Measurements from ENCODE around the gene EPS8. TPM values are rescaled to one million over a fixed set of nuclear protein-coding genes. Genes with fewer than 3 reads are reported as not detected.

EPS8 gene
- total RNA-seq (2014; rRNA removed; shearing (Covaris generic)): 0.07 TPM in 1 of 2 replicates, not detected in the other

DNA sequence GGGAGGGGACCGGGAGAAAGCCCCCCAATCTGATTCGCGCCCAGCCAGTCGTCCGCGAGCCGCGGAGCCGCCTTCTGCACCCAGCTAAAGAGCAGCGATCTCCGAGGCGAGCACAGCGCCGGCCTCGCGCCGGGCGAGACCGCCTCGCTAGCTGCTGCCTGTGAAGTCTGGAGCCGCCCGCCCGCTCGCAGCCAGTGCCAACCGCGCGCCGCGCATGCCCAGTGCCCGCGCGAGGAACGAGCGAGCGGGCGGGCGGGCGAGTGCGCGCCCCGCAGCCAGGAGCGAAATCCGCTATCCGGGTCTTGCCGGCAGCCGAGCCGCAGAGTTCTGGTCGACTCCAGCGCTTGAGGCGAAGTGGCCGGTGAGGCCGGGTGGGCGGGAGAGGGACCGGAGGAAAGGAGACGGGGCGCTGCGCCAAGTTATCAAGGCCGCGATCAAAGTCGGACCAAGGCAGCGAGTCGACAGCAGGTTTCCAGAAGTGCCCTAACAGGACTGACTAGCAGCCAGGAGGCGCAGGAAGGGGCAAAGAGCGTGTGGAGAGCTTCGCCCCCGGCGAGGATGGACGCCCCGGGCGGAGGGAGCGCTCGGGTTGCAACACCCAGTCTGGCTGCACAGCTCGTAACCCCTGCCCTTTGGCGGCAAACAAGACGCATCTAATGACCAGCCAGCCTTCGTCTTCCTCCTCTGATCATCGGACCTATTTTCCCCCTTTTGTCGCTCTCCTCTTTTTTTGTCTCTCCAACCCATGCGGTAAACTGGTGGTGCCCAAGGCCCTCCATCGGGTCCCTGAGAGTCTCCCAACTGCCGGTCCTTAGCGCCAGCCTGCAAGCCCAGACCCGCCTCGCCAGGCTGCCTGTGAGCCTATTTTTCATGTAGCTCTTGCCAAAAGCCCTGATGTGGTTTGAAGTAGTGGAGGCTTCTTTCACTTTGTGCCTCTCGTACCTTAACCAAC is at the start of gene EPS8:
Gene EPS8, minus strand, starts transcription at position 169 of the 952 bp plus-strand sequence. CDS start 106,437 bp downstream, outside the sequence.
- DNase-seq (ENCODE audit: low spot score): peak; percentile 83
- in situ Hi-C loops (cut with HindIII; ENCODE audit: low sequenced_read_pairs): no loop called here

DNA sequence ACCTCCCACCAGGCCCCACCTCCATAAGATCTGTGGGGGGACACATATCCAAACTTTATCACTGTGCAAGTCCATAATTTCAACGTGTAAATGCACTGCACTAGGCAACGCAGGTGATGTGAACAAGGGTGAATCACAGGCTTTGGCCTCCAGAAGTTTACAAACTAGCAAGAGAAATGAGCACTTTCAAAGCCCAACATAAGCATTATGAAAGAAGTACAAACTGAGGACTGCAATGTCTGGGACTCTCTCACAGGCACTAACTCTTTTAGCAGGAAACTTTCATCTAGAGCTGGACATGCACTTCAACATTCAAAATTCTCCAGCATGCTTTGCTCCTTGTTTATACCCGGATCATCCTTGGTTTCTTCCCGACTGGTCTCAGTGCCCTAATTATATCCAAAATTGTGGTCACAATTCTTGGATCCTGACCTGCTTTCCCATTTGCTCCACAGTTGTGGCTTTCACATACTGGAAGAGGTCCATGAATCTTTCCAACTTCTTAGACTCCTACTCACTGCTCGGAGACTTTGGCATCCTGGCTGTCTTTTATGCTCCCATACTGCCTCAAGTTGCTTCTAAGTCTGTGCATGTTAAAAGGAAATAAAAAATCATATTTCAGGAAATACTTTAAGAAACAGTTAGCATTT is 48.1 kb upstream of the EPS8 start:
- no peak for DNase-seq (ENCODE audit: low spot score)
- in situ Hi-C loops (cut with HindIII; ENCODE audit: low sequenced_read_pairs): no loop called here

DNA sequence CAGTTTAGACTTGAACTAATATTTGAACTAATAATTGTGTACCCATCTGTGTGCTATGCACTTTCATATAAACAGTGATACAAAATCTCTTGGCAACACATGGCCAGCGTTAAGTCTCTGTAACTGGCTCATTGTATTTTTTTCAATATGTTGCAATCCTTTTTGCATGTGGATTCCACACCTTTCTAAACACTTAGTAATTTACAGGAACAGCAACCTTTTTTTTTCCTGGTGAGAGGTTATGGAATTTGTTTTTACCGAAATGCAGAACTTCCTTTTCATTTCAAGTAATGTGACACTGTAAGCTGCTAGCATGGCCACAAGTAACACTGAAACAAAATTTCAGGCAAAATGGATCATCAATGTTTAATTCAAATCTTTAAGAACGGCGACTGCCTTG is 45.4 kb upstream of the EPS8 start:
- no peak for DNase-seq (ENCODE audit: low spot score)
- in situ Hi-C loops (cut with HindIII; ENCODE audit: low sequenced_read_pairs): no loop called here

DNA sequence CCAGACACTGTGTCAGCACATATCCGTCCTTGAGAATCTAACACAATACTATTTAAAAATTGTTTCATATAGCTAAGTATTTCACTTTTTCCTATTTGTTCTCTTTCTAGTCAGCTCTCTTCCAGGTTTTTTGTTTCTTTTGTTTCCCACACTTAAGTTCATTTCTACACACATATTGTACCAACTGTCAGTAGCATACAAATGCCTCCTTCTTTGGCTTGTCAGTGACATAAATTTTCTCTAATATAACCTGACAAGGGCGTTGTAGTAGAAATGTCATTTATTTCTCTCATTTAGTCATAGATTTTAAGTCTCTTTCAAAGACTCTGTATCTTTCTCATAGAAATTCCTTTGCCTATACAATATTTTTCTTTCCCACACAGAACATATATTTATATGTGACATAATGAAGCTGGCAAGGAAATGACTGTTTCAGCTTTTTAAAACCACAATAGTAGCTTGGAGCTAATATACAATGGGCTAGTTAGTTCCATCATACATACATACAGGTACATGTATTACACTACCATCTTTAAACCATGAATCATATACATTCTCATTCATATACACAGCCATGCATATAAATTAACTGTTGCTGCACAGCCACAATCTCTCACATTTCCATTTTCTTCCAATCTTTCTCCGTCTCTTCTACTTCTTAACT is 42.3 kb upstream of the EPS8 start:
- no peak for DNase-seq (ENCODE audit: low spot score)
- in situ Hi-C loops (cut with HindIII; ENCODE audit: low sequenced_read_pairs): no loop called here

DNA sequence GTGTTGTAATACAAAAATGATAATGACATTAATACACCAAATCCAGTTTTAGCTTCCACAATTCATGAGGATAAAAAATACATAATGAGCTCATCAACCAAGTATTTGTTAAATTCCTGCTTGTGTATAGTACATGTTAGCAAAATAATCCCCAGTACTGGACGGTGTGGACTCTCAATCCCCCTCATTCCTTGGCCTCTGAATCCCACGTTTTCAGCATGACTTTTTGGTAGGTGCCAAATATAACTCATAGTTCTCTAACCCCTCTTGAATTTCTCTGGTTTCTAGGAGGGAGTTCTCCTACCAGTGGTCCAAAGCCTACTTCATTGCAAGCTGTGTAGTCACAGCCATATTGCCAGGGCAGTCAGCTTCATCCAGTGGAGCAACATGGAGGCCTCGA is 41.4 kb upstream of the EPS8 start:
- no peak for DNase-seq (ENCODE audit: low spot score)
- in situ Hi-C loops (cut with HindIII; ENCODE audit: low sequenced_read_pairs): no loop called here

DNA sequence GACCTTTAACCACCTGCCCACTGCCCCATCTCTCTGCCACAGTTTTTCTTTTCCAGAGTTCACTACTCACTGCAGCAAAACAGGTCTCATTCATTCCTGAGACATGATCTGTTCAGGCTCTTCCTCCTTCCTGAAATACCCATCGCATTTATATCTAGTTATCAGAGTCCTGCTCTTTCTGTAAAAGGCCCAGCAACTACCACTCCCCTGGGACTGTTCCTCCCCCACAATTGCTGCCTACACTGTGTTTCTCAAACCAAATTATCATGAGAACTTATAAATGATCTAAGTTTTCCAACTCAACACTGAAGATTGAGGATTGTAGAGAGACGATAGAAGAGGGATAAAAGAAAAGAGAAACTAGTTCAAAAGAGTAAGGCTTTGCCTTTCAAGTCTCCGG is 40.8 kb upstream of the EPS8 start:
- no peak for DNase-seq (ENCODE audit: low spot score)
- in situ Hi-C loops (cut with HindIII; ENCODE audit: low sequenced_read_pairs): no loop called here

DNA sequence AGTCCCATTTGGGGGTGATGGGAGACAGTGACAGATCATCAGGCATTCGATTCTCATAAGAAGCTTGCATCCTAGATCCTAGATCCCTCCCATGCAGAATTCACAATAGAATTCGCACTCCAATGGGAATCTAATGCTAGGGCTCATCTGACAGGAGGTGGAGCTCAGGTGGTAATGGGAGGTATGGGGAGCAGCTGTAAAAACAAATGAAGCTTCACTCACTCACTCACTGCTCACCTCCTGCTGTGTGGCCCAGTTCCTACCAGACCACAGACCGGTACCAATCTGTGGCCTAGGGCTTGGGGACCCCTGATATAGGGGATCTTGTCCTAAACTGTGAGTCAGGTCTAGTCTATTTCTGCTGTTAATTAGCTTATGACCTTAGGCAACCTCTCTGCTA is 40.1 kb upstream of the EPS8 start:
- no peak for DNase-seq (ENCODE audit: low spot score)
- in situ Hi-C loops (cut with HindIII; ENCODE audit: low sequenced_read_pairs): no loop called here

DNA sequence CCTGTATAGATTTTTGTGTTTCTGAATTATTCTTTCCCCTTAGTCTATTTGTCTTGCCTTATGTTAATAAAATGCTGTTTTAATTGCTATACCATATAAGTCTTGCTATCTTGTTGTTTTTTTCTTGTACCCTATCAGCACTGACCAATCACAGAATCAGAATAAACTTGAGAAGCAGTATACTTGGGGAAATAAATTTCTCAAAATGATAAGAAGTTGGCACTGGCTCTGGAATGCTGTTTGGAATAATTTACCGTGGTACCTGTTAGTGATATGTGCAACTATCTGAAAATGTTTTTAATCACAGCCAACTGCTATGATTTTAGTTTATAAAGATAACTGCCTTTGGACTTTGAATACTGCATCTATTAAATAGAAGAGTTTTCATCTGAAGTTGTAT is 37.9 kb upstream of the EPS8 start:
- in situ Hi-C loops (cut with HindIII; ENCODE audit: low sequenced_read_pairs): no loop called here
- no peak for DNase-seq (ENCODE audit: low spot score)

DNA sequence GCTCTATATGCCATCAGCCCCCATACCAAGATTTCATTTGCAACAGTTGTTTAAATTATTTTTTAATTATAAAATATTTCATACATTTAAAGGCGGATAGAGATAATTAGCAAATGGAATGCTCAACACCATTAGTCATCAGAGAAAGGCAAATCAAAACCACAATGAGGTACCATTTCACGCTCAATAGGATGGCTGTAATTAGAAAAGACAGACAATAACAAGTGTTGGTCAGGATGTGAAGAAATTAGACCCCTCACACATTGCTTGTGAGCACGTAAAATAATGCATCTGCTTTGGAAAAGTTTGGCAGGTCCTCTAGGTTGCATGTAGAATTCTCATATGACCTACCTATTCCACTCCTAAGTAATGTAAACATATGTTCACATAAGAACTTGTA is 35.3 kb upstream of the EPS8 start:
- in situ Hi-C loops (cut with HindIII; ENCODE audit: low sequenced_read_pairs): no loop called here
- no peak for DNase-seq (ENCODE audit: low spot score)

DNA sequence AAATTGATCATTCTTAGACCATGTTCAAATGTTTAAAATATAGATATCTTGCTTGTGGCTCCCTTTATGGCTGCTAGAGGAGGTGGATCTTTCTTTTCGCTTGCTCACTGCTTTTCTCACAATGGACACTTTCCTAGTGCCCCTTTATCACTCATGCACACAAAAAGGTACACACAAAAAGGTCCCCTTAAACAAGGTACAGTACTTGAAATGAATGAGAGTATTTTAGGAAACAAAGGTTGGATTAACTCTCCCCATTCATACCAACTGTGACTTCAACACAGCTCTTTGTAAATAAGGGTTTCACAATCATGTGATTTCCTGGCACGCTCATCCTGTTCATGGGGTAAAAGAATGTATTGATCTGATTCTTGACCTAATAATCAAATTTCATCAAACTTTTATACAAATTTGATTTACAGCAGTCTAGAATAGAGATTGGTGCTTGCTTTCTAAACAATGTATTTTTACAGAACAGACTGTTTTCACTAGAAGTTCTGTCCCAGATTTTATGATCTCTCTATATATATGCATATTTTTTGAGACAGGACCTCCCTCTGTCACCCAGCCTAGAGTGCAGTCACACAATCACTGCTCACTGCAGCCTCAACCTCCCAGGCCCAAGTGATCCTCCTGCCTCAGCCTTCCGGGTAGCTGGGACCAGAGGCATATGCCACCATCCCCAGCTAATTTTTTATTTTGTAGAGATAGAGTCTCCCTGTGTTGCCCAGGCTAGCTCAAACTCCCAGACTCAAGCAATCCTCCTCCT is 34.4 kb upstream of the EPS8 start:
- in situ Hi-C loops (cut with HindIII; ENCODE audit: low sequenced_read_pairs): no loop called here
- DNase-seq (ENCODE audit: low spot score): no peak

DNA sequence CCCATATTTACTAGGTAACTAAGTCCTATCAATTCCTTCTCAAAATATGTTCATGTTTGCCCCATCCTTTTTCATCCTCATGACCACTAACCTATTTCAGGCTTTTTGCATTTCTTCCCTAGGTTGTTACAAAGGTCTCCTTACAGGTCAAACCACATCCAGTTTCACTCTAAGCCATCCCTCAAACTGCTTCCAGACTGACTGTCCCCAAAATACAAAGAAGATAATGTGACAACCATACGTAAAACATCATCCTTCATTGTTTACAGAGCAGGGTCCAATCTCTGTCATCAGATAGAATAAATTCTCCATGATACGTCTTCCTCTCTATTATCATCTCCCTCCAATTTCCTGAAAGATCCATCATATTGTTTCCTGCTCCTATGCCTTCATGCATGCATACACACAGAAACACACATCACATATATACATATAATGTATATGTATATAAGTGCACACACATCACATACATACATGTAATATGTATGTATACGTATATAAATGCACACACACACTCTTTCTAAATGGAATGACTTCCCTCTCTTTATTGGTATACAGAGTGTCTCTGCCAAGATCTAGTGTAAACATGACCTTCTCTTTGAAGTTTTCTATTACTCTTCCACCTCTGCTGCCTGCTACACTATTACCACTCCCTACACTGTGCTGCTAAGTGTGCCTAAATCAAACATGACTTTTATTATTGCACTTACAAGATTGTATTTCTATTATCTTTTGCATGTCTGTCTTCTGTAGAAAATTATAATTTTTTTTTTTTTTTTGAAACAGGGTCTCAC is 30.7 kb upstream of the EPS8 start:
- DNase-seq (ENCODE audit: low spot score): no peak
- in situ Hi-C loops (cut with HindIII; ENCODE audit: low sequenced_read_pairs): no loop called here

DNA sequence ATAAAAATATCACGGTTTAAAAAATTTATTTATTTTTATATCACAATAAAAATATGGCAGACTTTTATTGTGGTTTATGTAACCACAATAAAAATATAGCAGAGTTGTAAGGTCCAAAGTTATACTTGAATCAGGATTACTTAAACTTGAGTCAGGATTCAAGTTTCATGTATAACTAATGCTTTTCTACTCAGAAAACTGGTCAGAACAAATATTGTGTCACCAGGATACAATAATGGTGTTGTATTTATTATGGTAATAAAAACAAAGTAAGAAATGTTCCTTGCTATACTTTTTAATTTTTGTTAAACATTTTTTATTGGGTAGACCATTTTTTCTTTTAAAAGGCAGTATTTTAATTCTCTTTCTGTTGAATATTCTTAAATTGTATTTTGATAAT is 29.2 kb upstream of the EPS8 start:
- in situ Hi-C loops (cut with HindIII; ENCODE audit: low sequenced_read_pairs): no loop called here
- DNase-seq (ENCODE audit: low spot score): no peak

DNA sequence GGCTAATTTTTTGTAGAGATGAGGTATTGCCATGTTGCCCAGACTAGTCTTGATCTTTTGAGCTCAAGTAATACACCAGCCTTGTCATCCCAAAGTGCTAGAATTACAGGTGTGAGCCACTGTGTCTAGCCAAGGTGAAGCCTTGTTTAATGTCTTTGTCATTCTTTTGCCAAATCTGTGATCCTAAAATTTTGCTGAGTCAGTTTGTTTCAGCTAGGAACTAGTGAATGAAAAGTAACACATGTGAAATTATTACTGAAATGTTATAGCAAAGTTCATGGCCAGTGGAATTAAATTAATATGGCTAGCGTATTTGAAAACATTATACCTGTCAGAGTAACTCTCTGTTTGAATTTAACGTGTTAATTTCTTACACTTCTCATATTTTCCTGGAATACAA is 26.5 kb upstream of the EPS8 start:
- in situ Hi-C loops (cut with HindIII; ENCODE audit: low sequenced_read_pairs): no loop called here
- DNase-seq (ENCODE audit: low spot score): no peak

DNA sequence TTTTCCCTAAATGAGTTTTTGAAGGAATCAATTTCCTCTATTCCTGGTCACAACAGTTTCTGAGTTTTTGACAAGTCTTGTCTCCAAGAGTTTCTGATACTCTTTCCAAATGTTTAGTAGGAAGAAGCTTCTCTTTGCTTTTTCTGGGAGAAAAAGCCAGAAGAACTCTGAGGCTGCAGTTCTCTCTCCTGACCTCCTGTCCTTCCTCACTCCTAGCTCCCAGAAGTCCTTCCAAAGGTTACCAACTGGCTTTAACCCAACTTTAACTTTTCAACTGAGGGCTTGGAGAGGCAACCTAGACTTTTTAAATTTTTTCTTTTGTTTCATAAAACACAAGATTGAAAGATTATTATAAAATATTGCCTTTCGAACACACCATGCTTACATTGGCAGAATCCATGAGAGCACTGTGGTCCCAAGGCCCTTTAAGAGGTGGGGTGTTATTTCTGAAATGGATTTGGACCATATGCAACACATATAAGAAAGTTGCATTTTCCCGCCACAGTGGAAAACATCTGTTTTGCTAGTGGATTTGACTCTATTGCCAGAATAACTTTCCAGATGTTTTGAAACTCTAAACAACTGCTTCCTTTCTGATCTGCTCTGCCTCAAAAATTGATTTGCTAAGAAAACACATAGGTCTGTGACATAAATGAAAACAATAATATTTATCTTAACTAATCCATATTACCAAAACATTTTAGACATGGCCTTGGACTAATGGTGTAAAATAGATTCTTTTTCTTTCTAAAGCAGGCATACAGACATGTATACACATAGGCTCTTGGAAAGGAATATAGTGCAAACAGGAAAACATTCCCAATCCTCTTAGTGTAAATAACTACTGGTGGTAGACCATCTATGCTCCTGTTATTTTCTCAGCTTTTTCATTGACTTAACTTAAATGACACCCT is 22.3 kb upstream of the EPS8 start:
- in situ Hi-C loops (cut with HindIII; ENCODE audit: low sequenced_read_pairs): no loop called here

DNA sequence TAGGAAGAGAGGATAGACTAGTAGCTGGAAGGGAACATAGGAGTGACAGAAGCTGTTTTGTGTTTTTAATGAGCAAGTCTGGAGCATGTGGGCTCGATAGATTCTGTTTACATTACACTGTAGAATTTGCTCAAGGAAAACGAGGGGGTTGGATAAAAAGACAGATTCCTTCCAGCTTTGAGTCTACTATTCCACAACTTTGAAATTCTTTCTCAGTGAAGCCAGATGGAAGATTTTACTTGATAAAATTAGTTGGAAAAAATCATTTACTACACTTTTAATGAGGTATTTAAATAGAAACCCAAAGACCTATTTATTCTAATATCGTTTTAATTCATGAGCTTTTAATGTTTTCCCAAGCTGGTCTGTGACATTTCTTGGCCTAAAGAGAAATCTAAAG is 19.5 kb upstream of the EPS8 start:
- in situ Hi-C loops (cut with HindIII; ENCODE audit: low sequenced_read_pairs): no loop called here

More for the DNA sequence above, 22.3 kb upstream of the EPS8 start:
- DNase-seq (ENCODE audit: low spot score): no peak

DNA sequence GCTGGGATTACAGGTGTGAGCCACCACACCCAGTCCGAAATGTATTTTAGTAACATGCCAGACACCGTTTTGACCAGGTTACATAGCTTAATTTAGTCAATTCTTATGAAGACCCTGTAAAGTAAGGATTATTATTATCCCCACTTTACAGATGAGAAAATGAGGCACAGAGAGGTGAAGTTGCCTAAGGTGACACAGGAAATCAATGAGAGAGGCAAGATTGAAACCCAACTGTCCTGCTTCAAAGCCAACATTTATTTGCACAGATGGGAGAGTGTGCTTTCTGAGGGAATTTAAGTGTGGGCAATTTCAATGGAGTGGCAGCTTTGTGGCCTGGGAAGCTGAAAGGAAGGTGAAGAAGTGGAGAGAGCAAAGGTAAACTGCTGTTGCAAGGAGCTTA is 19.1 kb upstream of the EPS8 start:
- no peak for DNase-seq (ENCODE audit: low spot score)
- in situ Hi-C loops (cut with HindIII; ENCODE audit: low sequenced_read_pairs): no loop called here

More for the DNA sequence above, 19.5 kb upstream of the EPS8 start:
- no peak for DNase-seq (ENCODE audit: low spot score)

DNA sequence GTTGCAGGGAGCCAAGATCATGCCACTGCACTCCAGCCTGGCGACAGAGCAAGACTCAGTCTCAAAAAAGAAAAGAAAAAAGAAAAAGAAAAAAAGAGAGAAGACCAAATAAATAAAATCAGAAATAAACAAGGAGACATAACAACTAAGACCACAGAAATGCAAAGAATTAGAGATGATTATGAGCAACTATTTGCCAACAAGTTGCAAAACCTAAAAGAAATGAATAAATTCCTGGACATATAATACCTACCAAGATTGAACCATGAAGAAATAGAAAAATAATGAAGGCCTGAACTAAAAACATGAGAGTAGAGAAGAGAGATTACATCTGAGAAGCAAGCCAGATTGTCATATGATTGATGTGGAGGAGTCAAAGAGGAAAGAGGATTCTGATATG is 17.6 kb upstream of the EPS8 start:
- no peak for DNase-seq (ENCODE audit: low spot score)
- in situ Hi-C loops (cut with HindIII; ENCODE audit: low sequenced_read_pairs): no loop called here
